22Rv1 (cell line): ENCODE measurements around the gene DACH1.

Source experiments
- ZFX ChIP-seq: fragments of 450-650 bp; IDR thresholded peaks from 2 replicates; pipeline ENCODE4 v1.6.1; 2017; ENCODE audit warnings: antibody characterized with exemption, borderline replicate concordance
- TF ChIP-seq, protein P1 (sequence below): fragments of 450-650 bp; IDR thresholded peaks from 2 replicates; pipeline ENCODE4 v1.5.1; 2017; ENCODE audit warnings: mild to moderate bottlenecking

DNA sequence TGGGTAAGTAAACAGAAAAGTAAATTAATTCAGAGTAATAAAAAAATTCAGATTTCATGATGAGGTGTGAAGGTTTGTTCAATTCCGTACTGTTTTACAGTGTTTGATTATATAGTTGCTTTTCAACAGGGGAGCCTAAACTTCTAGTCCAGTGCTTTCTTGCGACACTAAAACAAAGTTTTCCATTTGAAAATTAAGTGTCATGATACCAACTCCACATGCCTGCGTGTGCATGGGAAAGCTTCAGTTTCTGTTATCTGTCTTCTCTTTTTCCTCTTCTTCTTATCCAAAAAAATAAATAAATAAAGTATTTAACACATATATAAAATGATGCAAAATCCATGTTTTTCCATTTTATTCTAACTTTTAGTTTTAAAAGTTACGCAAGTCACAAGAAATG is 165.3 kb downstream of the DACH1 start:
- TF ChIP-seq, protein P1, sequence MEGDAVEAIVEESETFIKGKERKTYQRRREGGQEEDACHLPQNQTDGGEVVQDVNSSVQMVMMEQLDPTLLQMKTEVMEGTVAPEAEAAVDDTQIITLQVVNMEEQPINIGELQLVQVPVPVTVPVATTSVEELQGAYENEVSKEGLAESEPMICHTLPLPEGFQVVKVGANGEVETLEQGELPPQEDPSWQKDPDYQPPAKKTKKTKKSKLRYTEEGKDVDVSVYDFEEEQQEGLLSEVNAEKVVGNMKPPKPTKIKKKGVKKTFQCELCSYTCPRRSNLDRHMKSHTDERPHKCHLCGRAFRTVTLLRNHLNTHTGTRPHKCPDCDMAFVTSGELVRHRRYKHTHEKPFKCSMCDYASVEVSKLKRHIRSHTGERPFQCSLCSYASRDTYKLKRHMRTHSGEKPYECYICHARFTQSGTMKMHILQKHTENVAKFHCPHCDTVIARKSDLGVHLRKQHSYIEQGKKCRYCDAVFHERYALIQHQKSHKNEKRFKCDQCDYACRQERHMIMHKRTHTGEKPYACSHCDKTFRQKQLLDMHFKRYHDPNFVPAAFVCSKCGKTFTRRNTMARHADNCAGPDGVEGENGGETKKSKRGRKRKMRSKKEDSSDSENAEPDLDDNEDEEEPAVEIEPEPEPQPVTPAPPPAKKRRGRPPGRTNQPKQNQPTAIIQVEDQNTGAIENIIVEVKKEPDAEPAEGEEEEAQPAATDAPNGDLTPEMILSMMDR = no peak
- TF ChIP-seq ZFX = no peak
